T-helper 1 cell treated with Interleukin-12 subunit alpha and Interleukin-12 subunit beta and Interleukin-4 antibody, amounts not matched to agents 30 μg/mL and 1 μg/mL, for 36 hours (primary cell): Measurements from ENCODE around the gene PCNX1.
"Not testable (repeated sequence)": the region's sequence is repeated elsewhere in the genome, so short reads cannot be mapped to it uniquely, and the experiment has no call there.

Experiments used
- H3K27ac Mint-ChIP-seq: one replicate; pipeline ENCODE4 v1.8.0; 2021; ENCODE audit warnings: mild to moderate bottlenecking, mixed read lengths
- H3K27me3 Mint-ChIP-seq: one replicate; pipeline ENCODE4 v1.8.0; 2021; ENCODE audit warnings: low read depth, mixed read lengths
- H3K36me3 Mint-ChIP-seq: one replicate; pipeline ENCODE4 v1.8.0; 2021; ENCODE audit warnings: low read depth, mixed read lengths
- H3K4me1 Mint-ChIP-seq: one replicate; pipeline ENCODE4 v1.8.0; 2021; ENCODE audit warnings: low read depth, mixed read lengths
- H3K4me3 Mint-ChIP-seq: one replicate; pipeline ENCODE4 v1.8.0; 2021; ENCODE audit warnings: mild to moderate bottlenecking, moderate library complexity, mixed read lengths
- H3K9me3 Mint-ChIP-seq: one replicate; pipeline ENCODE4 v1.8.0; 2021; ENCODE audit warnings: mixed read lengths

PCNX1 gene

GRCh38 chr14:70907176-70907995 is at the start of gene PCNX1:
PCNX1 (plus strand) TSS chr14:70907459; CDS start chr14:70907851, 392 bp downstream.
- peak within 1 kb of the TSS; percentile 88 for H3K4me3 Mint-ChIP-seq
- no peaks in the 10 kb centered on the region for H3K9me3 Mint-ChIP-seq
- H3K27me3 Mint-ChIP-seq = no peaks in the 10 kb centered on the region
- peaks cover 38% of the 10 kb centered on the region for H3K4me1 Mint-ChIP-seq
- peak within 1 kb of the TSS; percentile 86 for H3K27ac Mint-ChIP-seq
- peaks cover 14% of the 10 kb centered on the region for H3K36me3 Mint-ChIP-seq

- Mint-ChIP-seq H3K4me1 (peaks cover 9% of the 10 kb centered on the region), H3K9me3 (no peaks in the 10 kb centered on the region), H3K27me3 (peaks cover 6% of the 10 kb centered on the region), H3K4me3 (no peak overlapping the region), H3K36me3 (peaks cover 3% of the 10 kb centered on the region), H3K27ac (no peak overlapping the region)
These were observed 49.8 kb upstream of the PCNX1 start for GRCh38 chr14:70857496-70857890.

- Mint-ChIP-seq H3K4me3 (no peak overlapping the region), H3K27me3 (peaks cover 6% of the 10 kb centered on the region), H3K27ac (no peak overlapping the region), H3K9me3 (peaks cover 3% of the 10 kb centered on the region), H3K36me3 (peaks cover 6% of the 10 kb centered on the region), H3K4me1 (peaks cover 9% of the 10 kb centered on the region)
These were observed 48.6 kb upstream of the PCNX1 start for GRCh38 chr14:70858641-70859040.

- peaks cover 39% of the 10 kb centered on the region for H3K9me3 Mint-ChIP-seq
- H3K27me3 Mint-ChIP-seq, H3K27ac Mint-ChIP-seq, H3K4me3 Mint-ChIP-seq, H3K4me1 Mint-ChIP-seq: not testable (repeated sequence)
- peaks cover 19% of the 10 kb centered on the region for H3K36me3 Mint-ChIP-seq
These were observed 40.3 kb upstream of the PCNX1 start for GRCh38 chr14:70866992-70867391.

- Mint-ChIP-seq H3K36me3 (peaks cover 11% of the 10 kb centered on the region), H3K4me3 (no peak overlapping the region), H3K27ac (peak overlapping the region; percentile 55), H3K9me3 (peaks cover 33% of the 10 kb centered on the region), H3K4me1 (peaks cover 13% of the 10 kb centered on the region), H3K27me3 (no peaks in the 10 kb centered on the region)
These were observed 36.3 kb upstream of the PCNX1 start for GRCh38 chr14:70871001-70871400.

- peaks cover 6% of the 10 kb centered on the region for H3K36me3 Mint-ChIP-seq
- no peaks in the 10 kb centered on the region for H3K27me3 Mint-ChIP-seq
- peak overlapping the region; percentile 89 for H3K27ac Mint-ChIP-seq
- peaks cover 13% of the 10 kb centered on the region for H3K4me1 Mint-ChIP-seq
- H3K4me3 Mint-ChIP-seq = peak overlapping the region; percentile 74
- peaks cover 26% of the 10 kb centered on the region for H3K9me3 Mint-ChIP-seq
These were observed 35.2 kb upstream of the PCNX1 start for GRCh38 chr14:70871863-70872677.

GRCh38 chr14:70872678-70873020 is 34.6 kb upstream of the PCNX1 start:
- H3K36me3 Mint-ChIP-seq = peaks cover 6% of the 10 kb centered on the region
- H3K27me3 Mint-ChIP-seq = no peaks in the 10 kb centered on the region
- H3K27ac Mint-ChIP-seq = peak overlapping the region; percentile 89
- peaks cover 13% of the 10 kb centered on the region for H3K4me1 Mint-ChIP-seq
- H3K4me3 Mint-ChIP-seq = peak overlapping the region; percentile 74
- H3K9me3 Mint-ChIP-seq = peaks cover 23% of the 10 kb centered on the region

- Mint-ChIP-seq H3K4me1 (peaks cover 13% of the 10 kb centered on the region), H3K4me3 (no peak overlapping the region), H3K36me3 (peaks cover 3% of the 10 kb centered on the region), H3K27me3 (no peaks in the 10 kb centered on the region), H3K27ac (no peak overlapping the region), H3K9me3 (peaks cover 16% of the 10 kb centered on the region)
These were observed 33.6 kb upstream of the PCNX1 start for GRCh38 chr14:70873627-70874026.

- not testable (repeated sequence) for H3K36me3 Mint-ChIP-seq, H3K27me3 Mint-ChIP-seq, H3K27ac Mint-ChIP-seq, H3K4me3 Mint-ChIP-seq, H3K9me3 Mint-ChIP-seq
- H3K4me1 Mint-ChIP-seq = peaks cover 13% of the 10 kb centered on the region
These were observed 31.3 kb upstream of the PCNX1 start for GRCh38 chr14:70875811-70876460.

GRCh38 chr14:70879448-70879847 is 27.8 kb upstream of the PCNX1 start:
- Mint-ChIP-seq H3K36me3 (no peaks in the 10 kb centered on the region), H3K4me1 (peaks cover 27% of the 10 kb centered on the region), H3K4me3 (no peak overlapping the region), H3K27me3 (no peaks in the 10 kb centered on the region), H3K9me3 (no peaks in the 10 kb centered on the region), H3K27ac (no peak overlapping the region)

- peaks cover 40% of the 10 kb centered on the region for H3K4me1 Mint-ChIP-seq
- not testable (repeated sequence) for H3K27me3 Mint-ChIP-seq, H3K9me3 Mint-ChIP-seq, H3K36me3 Mint-ChIP-seq, H3K27ac Mint-ChIP-seq, H3K4me3 Mint-ChIP-seq
These were observed 26.4 kb upstream of the PCNX1 start for GRCh38 chr14:70880888-70881287.

- H3K4me1 Mint-ChIP-seq = peaks cover 47% of the 10 kb centered on the region
- H3K27ac Mint-ChIP-seq = peak overlapping the region; percentile 39
- no peaks in the 10 kb centered on the region for H3K36me3 Mint-ChIP-seq
- H3K9me3 Mint-ChIP-seq = no peaks in the 10 kb centered on the region
- no peak overlapping the region for H3K4me3 Mint-ChIP-seq
- no peaks in the 10 kb centered on the region for H3K27me3 Mint-ChIP-seq
These were observed 25.6 kb upstream of the PCNX1 start for GRCh38 chr14:70881549-70882177.

- no peak overlapping the region for H3K4me3 Mint-ChIP-seq
- H3K27ac Mint-ChIP-seq = peak overlapping the region; percentile 56
- H3K36me3 Mint-ChIP-seq = no peaks in the 10 kb centered on the region
- H3K9me3 Mint-ChIP-seq = no peaks in the 10 kb centered on the region
- H3K27me3 Mint-ChIP-seq = no peaks in the 10 kb centered on the region
- peaks cover 60% of the 10 kb centered on the region for H3K4me1 Mint-ChIP-seq
These were observed 24.3 kb upstream of the PCNX1 start for GRCh38 chr14:70882776-70883492.
